Ovary (tissue), 1 donor: ENCODE data around the gene U2SURP.

Experiments
- EP300 ChIP-seq: sonication (generic); formaldehyde crosslinking; IDR thresholded peaks from one replicate; pipeline ENCODE4 v1.6.1; 2017; ENCODE audit warnings: antibody characterized with exemption
- POLR2A ChIP-seq: fragments of 450-650 bp; IDR thresholded peaks from one replicate; pipeline ENCODE4 v1.6.1; 2017; ENCODE audit warnings: antibody characterized with exemption, mild to moderate bottlenecking, moderate library complexity

DNA sequence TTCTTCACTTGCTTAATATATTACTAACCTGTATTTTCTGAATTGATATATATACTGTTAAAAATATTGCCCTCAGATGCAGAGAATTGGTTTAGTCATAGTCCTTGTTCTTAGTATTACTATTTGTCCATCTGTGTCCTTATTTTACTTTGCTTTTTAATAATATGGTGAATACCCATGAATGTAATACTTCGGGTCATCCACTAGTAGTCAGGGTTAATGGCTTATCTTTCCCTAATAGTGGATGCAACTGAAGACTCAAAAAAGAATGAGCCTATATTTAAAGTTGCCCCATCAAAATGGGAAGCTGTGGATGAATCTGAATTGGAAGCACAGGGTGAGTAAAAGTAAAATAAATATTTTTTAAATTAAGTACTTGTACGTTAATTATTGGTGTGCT, 36.5 kb downstream of the U2SURP start:
- TF ChIP-seq EP300, result no peak
- no peak for TF ChIP-seq POLR2A
